ENCODE results near the gene ATPAF1.

The ATPAF1 gene

GRCh38 chr1:46592823-46593222 lies 75.3 kb downstream of the ATPAF1 start:
- no peak for DNase-seq (ENCODE audit: low read depth, low spot score)

GRCh38 chr1:46589529-46589928 lies 78.6 kb downstream of the ATPAF1 start:
- no peak for DNase-seq (ENCODE audit: low read depth, low spot score)

GRCh38 chr1:46587069-46587468 lies 81.1 kb downstream of the ATPAF1 start:
- DNase-seq (ENCODE audit: low read depth, low spot score), result no peak

- no peak for DNase-seq (ENCODE audit: low read depth, low spot score)
Observed at GRCh38 chr1:46585312-46585938, 82.7 kb downstream of the ATPAF1 start.

- no peak for DNase-seq (ENCODE audit: low read depth, low spot score)
Observed at GRCh38 chr1:46583494-46583893, 84.7 kb downstream of the ATPAF1 start.

- no peak for DNase-seq (ENCODE audit: low read depth, low spot score)
Observed at GRCh38 chr1:46582972-46583371, 85.2 kb downstream of the ATPAF1 start.
